Effector memory CD4-positive, alpha-beta T cell (primary cell): ENCODE measurements around the gene SPRED2.
"Not testable (repeated sequence)": the region's sequence is repeated elsewhere in the genome, so short reads cannot be mapped to it uniquely, and the experiment has no call there.

Source experiments
- DNase-seq, 3 donors: peaks; one replicate each; pipeline ENCODE4 v3.0.0-alpha.2; 2020
- H3K27ac ChIP-seq: 2 replicates; pipeline ENCODE4 v1.7.0; 2013; ENCODE audit warnings: mild to moderate bottlenecking, low read length, moderate library complexity; ENCODE audit not compliant: insufficient read depth, poor library complexity, severe bottlenecking
- H3K27me3 ChIP-seq: replicated peaks from 2 replicates; pipeline ENCODE4 v1.7.0; 2013; ENCODE audit warnings: mild to moderate bottlenecking, low read length; ENCODE audit not compliant: insufficient read depth, control insufficient read depth, poor library complexity, severe bottlenecking
- H3K36me3 ChIP-seq: 2 replicates; pipeline ENCODE4 v1.7.0; 2013; ENCODE audit warnings: mild to moderate bottlenecking, low read length, moderate library complexity; ENCODE audit not compliant: control insufficient read depth, insufficient read depth
- H3K4me1 ChIP-seq: 2 replicates; pipeline ENCODE4 v1.7.0; 2013; ENCODE audit warnings: low read length, mild to moderate bottlenecking; ENCODE audit not compliant: control insufficient read depth, insufficient read depth, poor library complexity, severe bottlenecking
- H3K4me3 ChIP-seq: 2 replicates; pipeline ENCODE4 v1.7.0; 2013; ENCODE audit warnings: low read length, low read depth, mild to moderate bottlenecking; ENCODE audit not compliant: insufficient read depth, poor library complexity, severe bottlenecking
- H3K9me3 ChIP-seq: 2 replicates; pipeline ENCODE4 v1.7.0; 2013; ENCODE audit warnings: mild to moderate bottlenecking, low read length, moderate library complexity; ENCODE audit not compliant: control insufficient read depth

SPRED2 gene

DNA sequence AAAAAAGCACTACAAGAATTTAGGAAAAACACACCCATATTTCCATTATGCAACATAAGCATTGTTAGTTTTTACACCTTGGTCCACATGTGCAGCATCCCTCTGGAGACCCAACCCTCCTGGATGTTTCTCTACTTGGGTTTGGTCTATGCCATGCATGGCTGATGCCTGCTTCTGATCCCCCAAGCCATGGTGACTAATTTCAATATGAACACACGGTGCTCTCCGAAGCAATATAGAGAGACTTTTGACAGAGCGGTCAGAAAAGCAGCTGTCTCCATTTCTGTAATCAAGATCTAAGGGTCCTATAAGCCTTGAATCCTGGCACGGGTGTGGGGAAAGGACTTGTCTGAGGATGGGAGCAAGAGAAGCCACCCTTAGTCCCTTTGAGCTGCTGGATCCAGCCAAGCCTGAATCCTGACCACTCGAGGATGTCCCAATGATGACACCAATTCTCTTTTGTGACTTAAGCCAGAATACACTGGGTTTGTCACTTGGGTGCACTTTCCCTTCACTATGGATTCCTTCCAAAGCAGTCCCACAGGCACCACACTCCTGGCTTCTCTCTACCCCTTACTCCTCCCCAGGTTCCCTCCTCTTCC, 113.2 kb downstream of the SPRED2 start:
- no peak overlapping the region for H3K27ac ChIP-seq

GRCh38 chr2:65317841-65318240, 114.6 kb downstream of the SPRED2 start:
- Histone ChIP-seq H3K27ac (no peak overlapping the region), H3K36me3 (no peaks in the 10 kb centered on the region), H3K27me3 (no peaks in the 10 kb centered on the region), H3K9me3 (no peaks in the 10 kb centered on the region), H3K4me3 (no peak overlapping the region), H3K4me1 (peaks cover 5% of the 10 kb centered on the region)
- no peak for DNase-seq

More for the DNA sequence above, 113.2 kb downstream of the SPRED2 start:
- Histone ChIP-seq H3K4me3 (no peak overlapping the region), H3K27me3 (no peaks in the 10 kb centered on the region), H3K9me3 (no peaks in the 10 kb centered on the region), H3K4me1 (peaks cover 5% of the 10 kb centered on the region), H3K36me3 (no peaks in the 10 kb centered on the region)
- no peak for DNase-seq

GRCh38 chr2:65317351-65317750, 115.0 kb downstream of the SPRED2 start:
- H3K4me1 ChIP-seq, H3K9me3 ChIP-seq, H3K4me3 ChIP-seq, DNase-seq, H3K27me3 ChIP-seq, H3K27ac ChIP-seq, H3K36me3 ChIP-seq: not testable (repeated sequence)

DNA sequence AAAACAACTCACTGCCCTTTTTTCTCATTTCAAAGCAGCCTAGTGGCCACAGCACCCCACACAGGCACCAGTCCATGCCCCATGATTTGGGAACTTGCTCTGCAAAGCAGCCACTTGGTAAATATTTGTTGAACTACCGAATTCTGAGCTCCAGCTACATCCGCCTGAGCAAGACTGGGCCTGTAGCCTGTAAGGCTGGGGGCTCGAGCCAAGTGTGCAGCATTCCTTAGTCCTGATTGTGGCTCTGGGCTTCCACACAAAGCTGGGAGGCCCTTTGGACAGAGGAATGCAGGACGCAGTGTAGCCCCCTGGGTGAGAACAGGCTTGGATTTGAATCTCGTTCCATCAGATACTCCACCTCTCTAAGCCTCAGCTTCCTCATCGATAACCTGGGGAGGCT, 116.3 kb downstream of the SPRED2 start:
- Histone ChIP-seq H3K9me3 (no peaks in the 10 kb centered on the region), H3K27ac (no peak overlapping the region), H3K27me3 (no peaks in the 10 kb centered on the region), H3K36me3 (no peaks in the 10 kb centered on the region), H3K4me3 (no peak overlapping the region), H3K4me1 (peaks cover 5% of the 10 kb centered on the region)
- no peak for DNase-seq

DNA sequence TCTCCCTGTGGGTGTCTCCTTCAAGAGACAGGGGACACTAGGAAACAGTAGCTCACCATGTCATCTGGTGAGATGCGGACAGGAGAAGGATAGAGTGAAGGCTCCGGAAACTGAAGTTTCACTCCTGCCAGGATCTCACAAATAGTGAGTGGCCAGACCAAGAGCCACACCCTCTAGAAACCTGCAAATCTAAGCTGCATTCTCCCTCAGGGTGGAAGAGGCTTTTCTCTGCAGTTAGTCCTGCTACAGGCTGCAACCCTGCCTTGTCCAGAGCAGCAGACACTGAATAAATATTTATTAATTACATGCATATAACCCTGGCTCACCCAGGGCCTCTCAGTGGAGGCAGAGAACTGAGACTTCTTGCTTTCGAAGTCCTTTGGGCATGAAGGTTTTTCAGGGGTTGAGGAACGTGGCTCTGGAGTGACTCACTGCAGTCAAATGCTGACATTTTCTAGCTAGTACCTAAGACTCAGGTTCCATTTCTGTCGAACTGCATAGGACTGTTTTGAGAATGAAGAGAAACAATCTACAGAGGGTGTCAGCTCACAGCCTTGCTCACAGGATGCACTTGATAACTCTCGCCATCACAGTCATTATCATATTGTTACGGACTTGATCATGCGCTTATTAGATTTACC, 117.5 kb downstream of the SPRED2 start:
- Histone ChIP-seq H3K4me1 (no peaks in the 10 kb centered on the region), H3K27me3 (no peaks in the 10 kb centered on the region), H3K4me3 (no peak overlapping the region), H3K27ac (no peak overlapping the region), H3K9me3 (no peaks in the 10 kb centered on the region), H3K36me3 (no peaks in the 10 kb centered on the region)
- DNase-seq: no peak

- Histone ChIP-seq H3K36me3 (no peaks in the 10 kb centered on the region), H3K4me3 (no peak overlapping the region)
- DNase-seq: no peak
Observed at GRCh38 chr2:65313954-65314256, 118.5 kb downstream of the SPRED2 start.

DNA sequence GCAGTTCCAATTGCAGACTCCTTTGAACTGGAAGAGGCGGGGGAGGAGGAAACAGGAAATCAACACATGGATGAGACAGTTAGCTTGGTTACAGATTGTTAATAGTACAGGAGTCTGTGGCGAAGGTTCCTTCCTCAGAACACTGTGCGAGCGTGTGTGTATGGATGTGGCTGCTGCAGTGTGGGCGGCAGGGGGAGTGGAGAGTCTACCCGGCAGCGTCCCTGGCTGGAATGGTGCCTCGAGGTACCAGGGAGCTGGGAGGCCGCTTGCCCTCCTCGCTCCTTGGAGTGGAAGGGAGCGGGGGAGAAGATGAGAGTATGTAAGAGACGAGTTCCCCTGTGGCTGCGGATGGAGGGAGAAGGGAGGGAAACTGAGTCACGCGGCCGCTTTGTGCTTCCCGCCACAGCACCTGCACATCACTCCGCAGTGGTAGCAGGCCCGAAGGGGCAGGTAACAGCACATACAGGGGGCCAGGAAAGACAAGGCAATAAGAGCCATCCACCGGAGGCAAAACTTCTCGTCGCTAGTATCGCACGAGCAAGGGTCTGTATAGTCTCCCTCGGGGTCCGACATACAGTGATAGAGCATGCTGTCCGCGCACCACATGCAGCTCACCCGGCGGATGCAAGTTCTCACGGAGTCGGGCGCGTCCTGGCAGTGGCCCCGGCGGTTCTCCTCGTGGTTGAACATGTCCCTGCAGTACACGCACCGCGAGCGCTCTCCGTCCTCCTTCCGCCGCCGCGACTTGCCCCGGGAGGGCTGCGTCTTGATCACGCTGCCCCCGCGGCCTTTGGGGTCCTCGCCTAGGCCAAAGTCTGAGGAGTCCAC, 119.1 kb downstream of the SPRED2 start:
- no peaks in the 10 kb centered on the region for H3K27me3 ChIP-seq
- DNase-seq: no peak
- no peaks in the 10 kb centered on the region for H3K36me3 ChIP-seq
- no peak overlapping the region for H3K27ac ChIP-seq
- no peak overlapping the region for H3K4me3 ChIP-seq
- no peaks in the 10 kb centered on the region for H3K9me3 ChIP-seq
- no peaks in the 10 kb centered on the region for H3K4me1 ChIP-seq

More at GRCh38 chr2:65313954-65314256, 118.5 kb downstream of the SPRED2 start:
- H3K9me3 ChIP-seq: no peaks in the 10 kb centered on the region
- no peak overlapping the region for H3K27ac ChIP-seq
- H3K4me1 ChIP-seq: no peaks in the 10 kb centered on the region
- H3K27me3 ChIP-seq: no peaks in the 10 kb centered on the region

GRCh38 chr2:65311596-65311995, 120.8 kb downstream of the SPRED2 start:
- no peaks in the 10 kb centered on the region for H3K4me1 ChIP-seq
- no peak overlapping the region for H3K27ac ChIP-seq
- H3K4me3 ChIP-seq: no peak overlapping the region
- no peaks in the 10 kb centered on the region for H3K27me3 ChIP-seq
- DNase-seq: no peak
- no peaks in the 10 kb centered on the region for H3K9me3 ChIP-seq
- no peaks in the 10 kb centered on the region for H3K36me3 ChIP-seq

DNA sequence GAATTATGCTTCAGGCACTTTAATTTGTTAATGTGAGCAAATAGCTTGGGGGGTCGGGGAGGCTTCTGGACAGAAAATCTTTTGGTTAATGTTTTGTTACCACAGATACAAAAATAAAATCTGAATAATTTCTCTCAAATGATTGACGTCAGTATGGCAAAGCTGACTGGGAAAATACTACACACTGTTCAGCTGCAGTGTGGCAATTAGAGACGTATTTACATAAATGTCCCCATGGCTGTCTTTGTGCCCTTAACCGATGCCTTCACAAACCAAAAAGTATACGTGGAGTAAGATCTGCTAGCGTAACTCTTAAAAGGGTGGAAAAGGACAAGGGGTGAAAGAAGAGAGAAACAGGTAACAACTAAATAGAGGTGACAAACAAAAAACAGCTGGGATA, 121.3 kb downstream of the SPRED2 start:
- Histone ChIP-seq H3K4me1 (no peaks in the 10 kb centered on the region), H3K4me3 (no peak overlapping the region), H3K27ac (no peak overlapping the region), H3K9me3 (no peaks in the 10 kb centered on the region), H3K27me3 (no peaks in the 10 kb centered on the region), H3K36me3 (no peaks in the 10 kb centered on the region)
- no peak for DNase-seq

GRCh38 chr2:65309699-65310098, 122.7 kb downstream of the SPRED2 start:
- Histone ChIP-seq H3K9me3 (no peaks in the 10 kb centered on the region), H3K27ac (no peak overlapping the region), H3K4me3 (no peak overlapping the region), H3K4me1 (no peaks in the 10 kb centered on the region), H3K27me3 (no peaks in the 10 kb centered on the region), H3K36me3 (no peaks in the 10 kb centered on the region)
- DNase-seq: no peak
